IPS DF 19.7 (cell line): ENCODE data around the gene FCHSD2.
"Not testable (repeated sequence)": the region's sequence is repeated elsewhere in the genome, so short reads cannot be mapped to it uniquely, and the experiment has no call there.

Experiments used
- DNase-seq: peaks from one replicate; pipeline ENCODE4 v3.0.0-alpha.2; 2013; ENCODE audit warnings: low read depth, low spot score

FCHSD2 gene

DNA sequence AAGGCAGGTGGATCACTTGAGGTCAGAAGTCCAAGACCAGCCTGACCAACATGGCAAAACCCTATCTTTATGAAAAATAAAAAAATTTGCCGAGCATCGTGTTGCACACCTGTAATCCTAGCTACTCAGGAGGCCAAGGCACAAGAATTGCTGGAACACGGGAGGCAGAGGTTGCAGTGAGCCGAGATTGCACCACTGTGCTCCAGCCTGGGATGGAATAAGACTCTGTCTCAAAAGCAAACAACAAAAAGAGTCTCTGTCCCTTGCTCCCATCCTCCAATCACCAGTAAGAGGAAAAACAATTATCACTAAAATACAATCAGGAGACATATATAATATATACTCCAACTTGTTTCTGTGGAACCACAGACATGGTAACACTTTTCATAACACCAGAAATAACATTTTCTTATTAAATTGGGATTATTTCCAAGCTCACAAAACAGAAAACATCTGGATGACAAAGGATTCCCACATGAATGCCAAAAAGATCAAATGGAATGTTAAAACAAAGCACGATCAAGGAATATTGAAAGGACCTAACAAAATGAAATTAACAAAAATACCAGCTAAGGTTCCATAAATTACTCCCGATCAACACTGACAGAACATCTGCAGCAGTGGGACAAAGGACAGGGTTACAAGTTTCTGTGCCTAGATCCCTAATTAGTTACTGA is 15.2 kb downstream of the FCHSD2 start:
- DNase-seq: no peak

DNA sequence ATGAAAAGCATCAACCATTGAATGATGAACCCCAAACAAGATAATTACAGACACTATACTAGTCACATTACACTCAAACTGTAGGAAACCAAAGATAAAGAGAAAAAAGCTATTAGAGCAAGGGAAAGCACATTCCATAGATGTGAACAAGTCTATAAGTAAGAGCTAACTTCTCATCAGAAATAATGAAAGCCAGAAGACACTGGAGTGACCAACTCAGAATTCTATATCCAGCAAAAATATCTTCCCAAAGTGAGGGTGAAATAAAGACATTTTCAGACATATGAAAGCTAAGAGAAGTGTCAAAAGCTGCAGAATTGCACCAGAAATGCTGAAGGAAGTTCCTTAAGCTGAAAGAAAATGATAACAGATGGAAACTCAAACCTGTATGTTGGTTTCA is 17.3 kb downstream of the FCHSD2 start:
- no peak for DNase-seq

DNA sequence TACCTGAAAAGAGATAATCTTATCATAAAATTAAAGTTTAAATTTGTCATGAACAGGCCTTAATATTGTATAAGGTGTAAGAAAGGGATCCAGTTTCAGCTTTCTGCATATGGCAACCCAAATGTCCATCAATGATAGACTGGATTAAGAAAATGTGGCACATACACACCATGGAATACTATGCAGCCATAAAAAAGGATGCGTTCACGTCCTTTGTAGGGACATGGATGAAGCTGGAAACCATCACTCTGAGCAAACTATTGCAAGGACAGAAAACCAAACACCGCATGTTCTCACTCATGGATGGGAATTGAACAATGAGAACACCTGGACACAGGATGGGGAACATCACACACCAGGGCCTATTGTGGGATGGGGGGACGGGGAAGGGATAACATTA is 18.2 kb downstream of the FCHSD2 start:
- not testable (repeated sequence) for DNase-seq

DNA sequence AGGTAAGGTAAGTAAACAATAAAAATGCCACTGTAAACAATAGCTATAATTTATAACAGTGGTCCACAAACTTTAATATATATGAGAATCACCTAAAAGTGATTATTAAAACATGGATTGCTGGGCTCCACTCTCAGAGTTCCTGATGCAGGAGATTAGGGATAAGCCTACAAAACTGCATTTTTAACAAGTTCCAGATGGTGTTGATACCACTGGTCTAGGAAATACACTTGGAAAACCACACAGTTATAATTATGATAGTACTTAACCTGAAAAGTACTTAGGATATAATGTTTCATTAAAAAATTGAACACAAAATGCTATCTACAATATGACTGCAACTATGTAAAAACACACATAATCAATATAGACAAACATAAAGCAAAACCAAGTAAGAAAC is 20.4 kb downstream of the FCHSD2 start:
- DNase-seq: no peak

DNA sequence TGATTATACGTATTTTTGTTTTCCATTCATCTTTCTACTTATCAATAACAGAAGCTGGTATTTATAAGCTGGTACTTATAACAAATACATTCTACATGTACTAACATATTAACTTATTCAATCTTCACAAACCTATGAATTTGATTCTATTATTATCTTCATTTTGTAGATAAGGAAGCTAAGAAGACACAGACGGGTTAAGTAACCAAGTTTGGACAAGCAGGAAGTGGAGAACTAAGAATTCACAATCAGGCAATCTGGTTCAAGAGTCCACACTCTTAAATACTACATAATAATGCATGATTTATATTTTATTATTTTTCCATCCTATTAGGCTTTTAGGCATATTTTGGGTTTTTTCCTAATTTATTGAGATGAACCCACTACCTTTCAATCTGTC is 25.0 kb downstream of the FCHSD2 start:
- DNase-seq: no peak

DNA sequence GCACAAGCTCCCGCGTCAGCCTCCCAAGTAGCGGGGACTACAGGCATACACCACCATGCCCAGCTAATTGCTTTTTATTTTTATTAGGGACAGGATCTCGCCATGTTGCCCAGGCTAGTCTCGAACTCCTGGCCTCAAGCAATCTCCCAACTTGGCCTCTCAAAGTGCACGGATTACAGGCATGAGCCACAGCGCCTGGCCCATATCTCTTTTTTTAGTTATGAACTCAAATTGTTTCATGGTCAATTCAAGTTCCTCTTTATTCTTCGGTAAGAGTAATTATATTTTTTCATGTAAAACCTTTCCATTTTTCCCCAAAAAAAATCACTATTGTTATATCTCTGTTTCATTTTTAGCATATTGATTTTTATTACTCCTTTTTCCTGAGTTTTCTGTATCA is 25.5 kb downstream of the FCHSD2 start:
- no peak for DNase-seq

DNA sequence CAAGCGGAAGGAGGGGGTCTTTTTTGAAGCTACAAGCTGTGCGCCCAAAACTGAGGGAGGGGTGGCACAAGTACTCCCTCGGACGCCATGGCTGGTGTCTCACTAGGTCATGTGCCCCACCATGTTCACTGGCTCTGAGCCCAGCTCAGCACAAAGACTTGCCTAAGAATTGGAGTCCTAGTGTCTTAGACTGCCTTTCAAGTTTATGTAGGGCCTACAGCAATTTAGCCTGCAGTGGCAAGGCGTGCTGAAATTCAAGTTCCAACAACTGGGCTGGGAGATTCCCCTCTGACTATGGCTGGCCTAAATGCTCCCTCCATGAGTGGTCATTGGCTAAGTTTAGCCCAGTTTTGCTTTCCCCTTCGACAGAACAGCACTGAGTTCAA is 27.3 kb downstream of the FCHSD2 start:
- DNase-seq: no peak

DNA sequence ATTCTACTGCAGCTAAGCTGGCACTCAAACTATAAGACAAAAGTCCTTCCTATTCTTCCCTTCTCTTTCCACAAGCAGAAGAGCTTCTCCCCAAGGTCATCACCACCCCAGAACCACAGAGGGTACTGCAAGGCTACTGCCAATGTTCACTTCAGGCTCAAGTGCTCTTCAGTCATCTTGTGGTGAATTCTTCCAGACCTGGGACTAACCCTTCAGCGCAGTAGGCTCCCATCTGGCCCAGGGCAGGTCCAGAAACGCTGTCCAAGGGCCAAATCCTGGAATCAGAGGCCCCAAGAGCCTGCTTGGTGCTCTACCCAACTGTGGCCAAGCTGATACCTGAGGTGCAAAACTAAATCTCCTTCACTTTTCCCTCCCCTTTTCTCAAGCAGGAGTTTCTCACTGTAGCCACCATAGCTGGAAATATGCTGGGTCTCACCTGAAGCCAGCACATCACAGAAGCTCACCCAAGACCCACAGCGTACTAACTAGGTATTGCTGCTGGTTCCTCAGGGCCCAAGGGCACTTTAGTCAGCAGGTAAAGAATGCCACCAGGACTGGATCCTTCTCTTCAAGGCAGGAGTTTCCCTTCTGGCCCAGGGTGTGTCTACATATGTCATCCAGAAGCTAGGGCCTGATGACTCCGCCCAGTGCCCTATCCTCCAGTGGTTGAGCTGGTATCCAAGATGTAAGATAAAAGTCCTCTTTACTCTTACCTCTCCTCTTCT is 27.8 kb downstream of the FCHSD2 start:
- DNase-seq: no peak

DNA sequence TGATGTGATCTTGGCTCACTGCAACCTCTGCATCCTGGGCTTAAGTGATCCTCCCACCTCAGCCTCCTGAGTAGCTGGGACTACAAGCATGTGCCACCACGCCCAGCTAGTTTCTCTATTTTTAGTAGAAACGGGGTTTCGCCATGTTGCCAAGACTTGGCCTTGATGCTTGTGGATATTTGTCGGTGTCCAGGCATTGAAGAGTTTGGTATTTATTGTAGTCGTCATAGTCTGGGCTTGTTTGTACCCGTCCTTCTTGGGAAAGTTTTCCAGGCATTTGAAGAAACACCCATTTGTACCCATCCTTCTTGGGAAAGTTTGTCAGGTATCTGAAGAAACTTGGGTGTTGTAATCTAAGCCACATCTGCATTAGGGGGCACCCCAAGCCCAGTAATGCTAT is 28.7 kb downstream of the FCHSD2 start:
- no peak for DNase-seq

DNA sequence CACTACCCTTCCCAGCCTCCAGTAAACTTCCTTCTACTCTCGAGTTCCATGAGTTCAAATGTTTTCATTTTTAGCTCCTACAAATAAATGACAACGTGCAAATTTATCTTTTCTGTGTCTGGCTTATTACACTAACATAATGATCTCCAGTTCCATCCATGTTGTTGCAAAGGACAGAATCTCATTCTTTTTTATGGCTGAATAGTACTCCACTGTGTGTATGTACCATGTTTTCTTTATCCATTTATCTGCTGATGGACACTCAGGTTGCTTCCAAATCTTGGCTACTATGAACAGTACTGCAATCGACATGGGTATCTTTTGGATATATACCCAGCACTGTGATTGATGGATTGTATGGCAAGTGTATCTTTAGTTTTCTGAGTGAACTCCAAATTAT is 34.5 kb downstream of the FCHSD2 start:
- no peak for DNase-seq

DNA sequence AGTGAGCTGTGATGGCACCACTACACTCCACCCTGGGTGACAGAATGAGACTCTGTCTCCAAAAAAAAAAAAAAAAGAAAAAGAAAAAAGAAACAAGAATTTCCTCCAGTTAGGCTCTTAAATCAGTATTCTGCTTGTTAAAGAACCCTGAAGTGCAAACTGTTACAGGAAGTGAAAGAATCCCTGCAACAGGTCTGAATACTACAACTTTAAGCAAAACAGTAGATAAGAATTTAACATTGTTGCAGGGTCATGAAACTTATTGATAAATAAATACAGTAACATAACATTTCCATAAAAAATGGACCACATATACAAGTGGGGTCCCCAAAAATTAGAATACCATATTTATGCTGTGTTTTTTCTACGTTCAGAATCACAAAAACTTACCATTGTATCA is 35.8 kb downstream of the FCHSD2 start:
- DNase-seq: no peak

DNA sequence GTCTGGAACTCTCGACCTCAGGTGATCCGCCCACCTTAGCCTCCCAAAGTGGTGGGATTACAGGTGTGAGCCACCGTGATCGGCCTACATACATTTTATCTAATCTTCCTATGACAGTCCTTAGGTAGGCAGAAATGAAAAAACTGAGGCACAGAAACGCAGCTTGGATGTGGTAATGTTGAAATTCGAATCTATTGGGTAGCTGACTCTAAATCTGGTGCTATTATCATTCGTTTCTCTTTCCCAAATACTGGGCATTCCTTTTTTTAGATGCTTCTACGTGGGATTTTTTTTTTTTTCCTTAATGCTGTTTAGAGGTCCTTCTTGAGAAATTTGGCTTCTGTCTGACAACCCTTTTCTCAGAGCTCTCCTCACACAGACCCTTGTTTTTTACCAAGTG is 41.5 kb downstream of the FCHSD2 start:
- peak; percentile 9 for DNase-seq

DNA sequence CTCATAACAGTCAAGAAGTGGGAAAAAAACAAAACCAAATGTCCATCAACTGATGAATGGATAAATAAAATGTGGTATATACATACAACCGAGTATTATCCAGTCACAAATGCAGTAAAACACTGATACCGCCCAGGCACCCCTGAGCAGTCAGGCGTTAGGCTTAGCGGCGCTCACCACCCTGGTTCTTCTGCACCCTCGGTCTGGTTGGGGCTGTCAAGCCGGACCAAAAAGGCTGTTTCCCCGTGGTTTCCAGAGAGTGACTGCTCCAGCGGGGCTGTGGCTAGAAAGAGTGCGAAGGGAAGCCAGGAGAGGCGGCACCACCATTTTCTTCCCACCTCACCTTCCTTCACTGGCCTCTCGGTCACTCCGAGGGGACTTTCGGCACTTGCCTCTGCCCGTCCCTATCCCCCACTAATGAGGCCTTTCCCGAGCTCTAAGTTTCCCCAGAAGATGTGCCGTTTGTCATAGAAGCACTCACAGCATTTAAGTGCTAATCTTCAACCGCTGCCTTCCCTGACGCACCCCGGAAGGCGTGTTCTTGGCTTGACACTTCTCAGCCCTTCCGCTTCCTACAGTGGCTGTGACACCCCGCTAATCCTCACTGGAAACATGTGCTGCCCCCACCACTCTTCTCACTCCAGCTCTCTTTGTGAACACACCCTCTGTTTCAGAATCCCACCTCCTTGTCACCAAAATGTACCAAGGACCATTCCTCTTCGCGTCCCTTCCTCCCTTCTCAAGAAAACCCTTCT is 42.4 kb downstream of the FCHSD2 start:
- no peak for DNase-seq

DNA sequence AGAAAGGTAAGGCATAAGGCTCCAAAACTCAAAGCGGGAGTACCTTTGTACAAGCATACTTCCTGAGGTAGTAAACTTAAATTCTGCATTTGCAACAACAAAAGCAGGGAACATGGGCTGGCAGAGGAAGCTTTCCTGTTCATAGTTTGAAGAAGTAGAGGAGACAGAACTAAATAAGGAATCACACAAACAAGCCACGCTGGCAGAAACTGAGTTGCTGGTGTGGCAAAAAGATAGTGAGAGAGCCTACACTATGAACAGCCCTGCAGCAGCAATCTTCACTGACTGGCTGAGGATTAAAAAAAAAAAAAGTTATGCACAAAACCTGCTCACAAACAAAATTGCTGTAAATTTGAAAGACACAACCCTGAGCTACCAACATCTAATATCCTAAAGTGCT is 46.5 kb downstream of the FCHSD2 start:
- no peak for DNase-seq

DNA sequence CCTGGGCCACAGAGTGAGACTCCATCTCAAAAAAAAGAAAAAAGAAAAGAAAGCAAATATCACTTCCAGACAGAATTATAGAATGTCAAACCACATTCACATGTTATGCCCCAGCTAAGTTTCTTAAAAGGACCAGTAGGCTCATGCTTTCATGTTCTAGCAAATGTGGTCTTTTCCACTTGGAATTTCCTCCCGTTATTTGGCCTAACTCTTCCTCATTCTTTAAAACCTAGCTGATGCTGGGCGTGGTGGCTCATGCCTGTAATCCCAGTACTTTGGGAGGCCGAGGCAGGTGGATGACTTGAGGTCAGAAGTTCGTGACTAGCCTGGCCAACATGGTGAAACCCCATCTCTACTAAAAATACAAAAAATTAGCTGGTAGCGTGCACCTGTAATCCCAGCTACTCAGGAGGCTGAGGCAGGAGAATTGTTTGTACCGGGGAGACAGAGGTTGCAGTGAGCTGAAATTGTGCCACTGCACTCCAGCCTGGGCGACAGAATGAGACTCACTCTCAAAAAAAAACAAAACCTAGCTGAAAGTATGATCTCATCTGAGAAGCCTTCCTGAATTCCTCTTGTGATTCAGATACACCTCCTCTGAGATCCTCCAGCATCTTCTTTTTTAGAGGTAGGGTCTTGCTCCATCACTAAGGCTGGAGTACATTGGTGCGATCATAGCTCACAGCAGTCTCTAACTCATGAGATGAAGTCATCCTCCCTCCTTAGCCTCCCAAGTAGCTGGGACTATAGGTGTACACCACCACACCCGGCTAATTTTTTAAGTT is 50.4 kb downstream of the FCHSD2 start:
- no peak for DNase-seq

DNA sequence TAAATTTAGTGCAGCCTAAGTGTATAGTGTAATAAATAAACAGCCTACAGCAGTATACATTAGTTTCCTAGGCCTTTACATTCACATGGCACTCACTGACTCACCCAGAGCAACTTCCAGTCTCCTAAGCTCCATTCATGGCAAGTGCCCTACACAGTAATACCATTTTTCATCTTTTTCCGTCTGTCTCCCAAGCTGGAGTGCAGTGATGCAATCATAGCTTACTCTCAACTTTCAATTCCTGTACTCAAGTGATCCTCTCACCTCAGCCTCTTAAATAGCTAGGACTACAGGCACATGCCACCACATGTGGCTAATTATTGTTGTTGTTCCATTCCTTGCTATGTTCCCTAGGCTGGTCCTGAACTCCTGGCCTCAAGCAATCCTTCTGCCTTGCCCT is 54.4 kb downstream of the FCHSD2 start:
- DNase-seq: no peak

DNA sequence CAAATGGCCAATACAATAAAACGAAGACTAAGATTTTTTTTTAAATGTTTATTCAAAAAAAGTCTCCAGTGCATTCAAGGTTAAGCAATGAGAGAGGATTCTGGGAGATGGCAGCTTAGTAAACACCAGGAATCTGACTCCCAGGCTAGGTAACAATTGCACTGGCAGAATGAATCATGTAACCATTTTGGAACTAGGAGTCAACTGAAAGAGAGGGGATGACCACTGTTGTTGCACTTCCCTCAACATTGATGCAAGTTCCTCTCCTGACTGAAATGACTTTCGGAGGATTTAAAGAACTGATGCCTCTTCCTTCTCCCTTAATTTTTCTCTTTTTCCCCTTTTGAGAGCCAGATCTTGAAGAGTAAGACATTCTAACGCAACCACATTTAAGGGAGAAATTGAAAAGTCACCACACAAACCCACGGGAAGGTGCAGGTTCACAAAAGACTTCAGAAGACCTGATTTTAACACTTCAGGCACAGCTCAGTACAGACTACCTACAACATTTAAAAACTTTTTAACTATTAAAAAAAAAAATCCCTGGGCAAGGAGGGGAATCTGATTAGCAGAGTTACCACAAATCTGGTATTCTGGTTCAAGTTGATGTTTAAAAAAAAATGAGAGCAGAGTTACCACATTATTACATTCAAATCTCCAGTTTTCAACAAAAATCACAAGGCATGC is 56.8 kb downstream of the FCHSD2 start:
- no peak for DNase-seq

DNA sequence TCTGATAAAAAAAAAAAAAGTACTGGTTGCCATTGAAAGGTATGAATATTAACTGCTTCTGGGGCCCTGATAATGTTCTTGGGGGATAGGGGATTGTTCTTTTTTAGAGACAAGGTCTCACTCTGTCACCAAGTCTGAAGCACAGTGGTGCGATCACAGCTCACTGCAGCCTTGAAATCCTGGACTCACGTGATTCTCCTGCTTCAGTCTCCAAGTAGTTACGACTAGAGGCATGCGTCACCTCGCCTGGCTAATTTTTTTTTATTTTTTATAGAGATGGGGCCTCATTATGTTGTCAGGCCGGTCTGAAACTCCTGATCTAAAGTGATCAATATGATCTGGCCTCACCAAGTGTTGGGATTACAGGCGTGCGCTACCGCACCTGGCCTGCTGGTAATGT is 63.5 kb downstream of the FCHSD2 start:
- DNase-seq: no peak

DNA sequence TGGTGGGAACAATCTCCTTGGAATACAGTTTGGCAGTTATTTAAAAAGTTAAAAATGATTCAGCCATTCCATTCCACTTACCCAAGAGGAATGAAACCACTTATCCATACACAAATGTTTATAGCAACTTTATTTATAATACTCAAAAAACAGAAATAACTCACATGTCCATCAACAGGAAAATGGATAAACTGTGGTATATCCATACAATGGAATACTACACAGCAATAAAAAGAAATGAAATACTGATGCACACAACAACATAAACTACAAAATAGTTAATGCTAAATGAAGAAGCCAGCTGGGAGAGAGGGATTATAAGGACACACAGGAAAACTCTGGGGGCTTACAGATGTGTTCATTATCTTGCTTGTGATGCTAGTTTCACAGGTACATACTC is 64.7 kb downstream of the FCHSD2 start:
- no peak for DNase-seq

DNA sequence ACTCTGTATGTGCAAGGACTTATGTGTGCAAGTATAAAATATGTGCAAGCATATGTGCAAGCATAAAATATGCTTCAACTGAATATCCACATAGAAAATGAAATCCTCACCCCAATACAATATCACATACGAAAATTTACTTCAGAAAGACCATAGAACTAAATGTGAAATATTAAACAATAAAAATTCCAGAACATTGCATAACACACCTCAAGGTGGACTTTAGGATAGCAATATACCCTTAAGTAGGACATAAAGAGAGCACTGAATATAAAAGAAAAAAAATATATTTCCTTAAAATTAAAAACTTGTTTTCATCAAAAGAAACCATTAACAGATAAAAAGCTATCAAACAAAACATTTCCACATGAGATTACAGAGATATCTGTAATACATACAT is 67.8 kb downstream of the FCHSD2 start:
- DNase-seq: no peak

DNA sequence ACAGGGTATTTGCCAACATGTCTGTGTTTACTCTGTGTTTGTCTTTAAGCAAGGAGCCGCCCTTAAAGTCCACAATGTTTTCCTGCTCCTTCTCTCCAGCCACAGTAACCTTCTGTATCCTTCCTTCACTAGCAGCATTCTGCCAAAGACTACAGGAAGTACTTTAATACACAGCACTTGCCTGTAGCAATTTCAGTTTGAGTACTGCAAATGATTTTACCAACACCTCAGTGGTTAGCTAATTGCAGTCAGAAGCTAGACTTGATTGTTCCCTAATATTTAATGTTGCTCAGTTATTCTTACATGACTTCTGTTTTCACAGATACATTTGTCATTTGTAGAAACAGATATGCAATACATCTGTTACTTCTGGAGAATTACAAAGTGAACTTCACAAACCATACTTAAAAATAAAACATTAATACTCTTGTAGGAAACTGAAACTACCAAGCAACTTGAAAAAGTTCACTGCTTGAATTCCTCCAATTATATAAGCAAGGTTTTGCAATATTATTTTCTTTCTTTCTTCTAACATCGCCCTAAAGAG is 69.1 kb downstream of the FCHSD2 start:
- DNase-seq: no peak
